RWPE1 (cell line): ENCODE data around the gene ANKRD37.

ENCODE experiments used
- CTCF ChIA-PET: fragments of 350-600 bp; sonication (Branson Sonifier 250); formaldehyde crosslinking; extraction: SDS; loops from one replicate; lab custom pipeline; 2021; lab: Yijun Ruan, JAX
- POLR2A ChIA-PET: fragments of 400-600 bp; formaldehyde crosslinking; extraction: SDS; loops from one replicate; lab custom pipeline; 2020; ENCODE audit warnings: antibody characterized with exemption; ENCODE audit not compliant: low non-redundant PET; lab: Yijun Ruan, JAX
- DNase-seq: peaks from one replicate; pipeline ENCODE4 v3.0.0; 2012; ENCODE audit warnings: low spot score
- H3K27ac ChIP-seq: fragments of 450-650 bp; 2 replicates; pipeline ENCODE4 v1.5.1; 2017
- CTCF ChIP-seq: fragments of 450-650 bp; conservative IDR thresholded peaks from 2 replicates; pipeline ENCODE4 v1.5.1; 2017; ENCODE audit warnings: low read depth, mild to moderate bottlenecking

ANKRD37 gene

GRCh38 chr4:185437809-185438208 lies 41.2 kb downstream of the ANKRD37 start:
- H3K27ac ChIP-seq = no peak overlapping the region
- no peak for DNase-seq
- POLR2A ChIA-PET = no interaction called here
- CTCF ChIA-PET = interaction anchor here (0.9 to 1.0 kb wide), 2 partner anchors 26 to 160 kb away, joined by 3 read pairs; no protein-coding TSS in a partner anchor
- TF ChIP-seq CTCF = no peak

GRCh38 chr4:185441479-185441878 lies 44.8 kb downstream of the ANKRD37 start:
- ChIA-PET CTCF (interaction anchor here (0.6 to 0.7 kb wide), 2 partner anchors 256 to 596 kb away, joined by 3 to 4 read pairs; no protein-coding TSS in a partner anchor), POLR2A (interaction anchor here (0.7 kb wide), 1 partner anchor 7 kb away, joined by 3 read pairs; no protein-coding TSS in a partner anchor)
- TF ChIP-seq CTCF = no peak
- DNase-seq = no peak
- no peak overlapping the region for H3K27ac ChIP-seq

GRCh38 chr4:185445209-185445608 lies 48.6 kb downstream of the ANKRD37 start:
- no peak overlapping the region for H3K27ac ChIP-seq
- DNase-seq = no peak
- no peak for TF ChIP-seq CTCF
- ChIA-PET CTCF (interaction anchor here (1.3 kb wide), 1 partner anchor 31 kb away, joined by 3 read pairs; no protein-coding TSS in a partner anchor), POLR2A (no interaction called here)
